OCI-LY3 (cell line): Measurements from ENCODE around the gene EPHA2.

Experiments
- H2AFZ ChIP-seq: fragments of 200-600, 300-600 bp; shearing (Covaris generic); 2 replicates; pipeline ENCODE4 v1.6.0; 2014; ENCODE audit warnings: antibody characterized with exemption, low read depth, low read length
- H3K27ac ChIP-seq: fragments of 200-600, 300-600 bp; sonication (generic); 2 replicates; pipeline ENCODE4 v1.5.1; 2014; ENCODE audit warnings: mild to moderate bottlenecking, low read length, moderate library complexity, mixed read lengths
- H3K27me3 ChIP-seq: fragments of 200-600, 300-600 bp; sonication (generic); 2 replicates; pipeline ENCODE4 v1.6.1; 2014; ENCODE audit warnings: low read depth, low read length, mixed read lengths
- H3K36me3 ChIP-seq: fragments of 200-600, 300-600 bp; sonication (generic); replicated peaks from 2 replicates; pipeline ENCODE3; 2014; ENCODE audit warnings: low read depth, low read length, mixed read lengths
- H3K4me1 ChIP-seq: fragments of 300-600, 200-600 bp; sonication (generic); 2 replicates; pipeline ENCODE4 v1.6.1; 2014; ENCODE audit warnings: low read length, mixed read lengths
- H3K4me2 ChIP-seq: fragments of 200-600, 300-600 bp; sonication (generic); 2 replicates; pipeline ENCODE4 v1.6.1; 2014; ENCODE audit warnings: low read length, mixed read lengths
- H3K4me3 ChIP-seq: fragments of 300-600, 200-600 bp; sonication (generic); 2 replicates; pipeline ENCODE4 v1.5.1; 2014; ENCODE audit warnings: antibody characterized with exemption, mild to moderate bottlenecking, low read length, moderate library complexity
- H3K79me2 ChIP-seq: fragments of 300-600, 200-600 bp; shearing (Covaris generic); 2 replicates; pipeline ENCODE4 v1.6.1; 2014; ENCODE audit warnings: mild to moderate bottlenecking, low read length, mixed read lengths
- H3K9ac ChIP-seq: fragments of 300-600, 200-600 bp; shearing (Covaris generic); 2 replicates; pipeline ENCODE4 v1.6.0; 2014; ENCODE audit warnings: mild to moderate bottlenecking, low read length, moderate library complexity
- H3K9me3 ChIP-seq: fragments of 200-600, 300-600 bp; shearing (Covaris generic); 2 replicates; pipeline ENCODE4 v1.6.1; 2014; ENCODE audit warnings: low read length, mixed read lengths; ENCODE audit not compliant: insufficient read depth
- H4K20me1 ChIP-seq: fragments of 200-600, 300-600 bp; sonication (generic); 2 replicates; pipeline ENCODE4 v1.6.1; 2016; ENCODE audit warnings: low read length, mixed read lengths; ENCODE audit not compliant: insufficient read depth
- EZH2phosphoT487 ChIP-seq: fragments of 200-600 bp; shearing (Covaris generic); IDR thresholded peaks from 2 replicates; pipeline ENCODE4 v1.6.1; 2018; ENCODE audit warnings: antibody characterized with exemption, mixed run types, low read depth
- TF ChIP-seq, protein P1 (sequence below): fragments of 200-600, 300-600 bp; sonication (generic); IDR thresholded peaks from 2 replicates; pipeline ENCODE4 v1.5.1; 2014; ENCODE audit warnings: antibody characterized with exemption, low read length, low read depth

Gene EPHA2

GRCh38 chr1:16147156-16147926 lies 8.5 kb downstream of the EPHA2 start:
- Histone ChIP-seq H3K27me3 (no peaks in the 10 kb centered on the region), H3K4me3 (no peak overlapping the region), H4K20me1 (no peaks in the 10 kb centered on the region), H3K79me2 (no peaks in the 10 kb centered on the region), H3K4me1 (peaks cover 6% of the 10 kb centered on the region; the same call in 1 of the 2 replicates), H2AFZ (no peak overlapping the region), H3K27ac (no peak overlapping the region), H3K9ac (no peak overlapping the region), H3K9me3 (no peaks in the 10 kb centered on the region), H3K4me2 (no peak overlapping the region), H3K36me3 (no peaks in the 10 kb centered on the region)
- TF ChIP-seq, protein P1, sequence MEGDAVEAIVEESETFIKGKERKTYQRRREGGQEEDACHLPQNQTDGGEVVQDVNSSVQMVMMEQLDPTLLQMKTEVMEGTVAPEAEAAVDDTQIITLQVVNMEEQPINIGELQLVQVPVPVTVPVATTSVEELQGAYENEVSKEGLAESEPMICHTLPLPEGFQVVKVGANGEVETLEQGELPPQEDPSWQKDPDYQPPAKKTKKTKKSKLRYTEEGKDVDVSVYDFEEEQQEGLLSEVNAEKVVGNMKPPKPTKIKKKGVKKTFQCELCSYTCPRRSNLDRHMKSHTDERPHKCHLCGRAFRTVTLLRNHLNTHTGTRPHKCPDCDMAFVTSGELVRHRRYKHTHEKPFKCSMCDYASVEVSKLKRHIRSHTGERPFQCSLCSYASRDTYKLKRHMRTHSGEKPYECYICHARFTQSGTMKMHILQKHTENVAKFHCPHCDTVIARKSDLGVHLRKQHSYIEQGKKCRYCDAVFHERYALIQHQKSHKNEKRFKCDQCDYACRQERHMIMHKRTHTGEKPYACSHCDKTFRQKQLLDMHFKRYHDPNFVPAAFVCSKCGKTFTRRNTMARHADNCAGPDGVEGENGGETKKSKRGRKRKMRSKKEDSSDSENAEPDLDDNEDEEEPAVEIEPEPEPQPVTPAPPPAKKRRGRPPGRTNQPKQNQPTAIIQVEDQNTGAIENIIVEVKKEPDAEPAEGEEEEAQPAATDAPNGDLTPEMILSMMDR: no peak
- TF ChIP-seq EZH2phosphoT487: no peak

GRCh38 chr1:16146279-16147155 lies 9.4 kb downstream of the EPHA2 start:
- H3K9me3 ChIP-seq: no peaks in the 10 kb centered on the region
- H3K27ac ChIP-seq: no peak overlapping the region
- no peaks in the 10 kb centered on the region for H3K27me3 ChIP-seq
- no peak for TF ChIP-seq EZH2phosphoT487
- TF ChIP-seq, protein P1: no peak
- no peaks in the 10 kb centered on the region for H4K20me1 ChIP-seq
- peaks cover 13% of the 10 kb centered on the region for H3K4me1 ChIP-seq
- H3K9ac ChIP-seq: no peak overlapping the region
- no peaks in the 10 kb centered on the region for H3K79me2 ChIP-seq
- no peaks in the 10 kb centered on the region for H3K36me3 ChIP-seq
- peak overlapping the region; percentile 14; the same call in 1 of the 2 replicates for H3K4me2 ChIP-seq
- no peak overlapping the region for H3K4me3 ChIP-seq
- H2AFZ ChIP-seq: no peak overlapping the region; the same call in 1 of the 2 replicates

DNA sequence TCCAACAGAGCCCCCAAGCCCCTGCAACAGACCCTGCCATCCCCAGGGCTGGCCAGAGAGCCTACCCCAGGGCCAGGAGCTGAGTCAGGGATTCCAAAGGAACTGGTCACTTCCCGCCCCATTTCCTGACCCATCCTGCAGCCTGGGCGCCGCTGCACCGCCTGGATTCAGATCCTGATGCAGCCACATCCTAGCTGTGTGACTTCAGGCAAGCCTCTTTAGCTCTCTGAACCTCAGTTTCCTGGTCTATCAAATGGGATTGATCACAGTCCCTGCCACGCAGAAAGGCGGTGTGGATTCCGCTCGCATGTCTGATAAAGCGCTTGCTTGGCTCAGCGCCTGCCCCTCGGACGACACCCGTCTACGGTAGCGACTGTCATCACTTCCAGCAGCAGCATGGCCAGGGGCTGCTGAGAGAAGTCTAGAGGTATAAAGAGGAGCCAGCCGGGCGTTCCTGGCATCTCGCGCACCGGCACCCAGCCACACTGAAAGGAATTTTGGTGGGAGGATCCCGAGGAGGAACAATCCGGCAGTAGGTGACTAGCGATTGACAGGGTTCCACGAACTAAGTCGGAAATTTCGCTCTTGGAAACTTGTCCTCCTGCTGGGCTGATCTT lies 10.1 kb downstream of the EPHA2 start:
- Histone ChIP-seq H3K9me3 (no peaks in the 10 kb centered on the region), H3K27ac (no peak overlapping the region), H3K79me2 (no peaks in the 10 kb centered on the region), H3K27me3 (no peaks in the 10 kb centered on the region), H3K36me3 (no peaks in the 10 kb centered on the region), H2AFZ (no peak overlapping the region), H3K4me1 (peaks cover 20% of the 10 kb centered on the region), H4K20me1 (no peaks in the 10 kb centered on the region), H3K4me2 (no peak overlapping the region), H3K4me3 (no peak overlapping the region), H3K9ac (no peak overlapping the region)
- no peak for TF ChIP-seq EZH2phosphoT487
- TF ChIP-seq, protein P1: no peak
